Mesothelial cell of epicardium (in vitro differentiated cells): ENCODE results near the gene CACNA2D3. TPM values are rescaled to one million over a fixed set of nuclear protein-coding genes. Genes with fewer than 3 reads are reported as not detected.

ENCODE experiments used
- DNase-seq, 2 experiments: peaks; one replicate each; pipeline ENCODE4 v3.0.0; 2021; ENCODE audit warnings: low spot score in 2 of 2; ENCODE audit not compliant: unreplicated experiment in 2 of 2
- H3K27ac Mint-ChIP-seq: 2 replicates; pipeline ENCODE4 v1.8.0; 2021; ENCODE audit warnings: mixed read lengths
- H3K27me3 Mint-ChIP-seq: 2 replicates; pipeline ENCODE4 v1.8.0; 2021; ENCODE audit warnings: low read depth, mixed read lengths
- H3K36me3 Mint-ChIP-seq: 2 replicates; pipeline ENCODE4 v1.8.0; 2021; ENCODE audit warnings: mixed read lengths
- H3K4me1 Mint-ChIP-seq: 2 replicates; pipeline ENCODE4 v1.8.0; 2021; ENCODE audit warnings: mixed read lengths
- H3K4me3 Mint-ChIP-seq: 2 replicates; pipeline ENCODE4 v1.8.0; 2021; ENCODE audit warnings: mild to moderate bottlenecking, moderate library complexity, mixed read lengths
- H3K9me3 Mint-ChIP-seq: 2 replicates; pipeline ENCODE4 v1.8.0; 2021; ENCODE audit warnings: mixed read lengths
- total RNA-seq: library from RNA; stranded (reverse); gene quantifications from 3 replicates; pipeline ENCODE4 v1.2.1, GENCODE V29; 2021
- TF ChIP-seq, protein P1 (sequence below): fragments of 200-600 bp; sonication (generic); IDR thresholded peaks from one replicate; pipeline ENCODE4 v1.5.0; 2021; ENCODE audit warnings: antibody characterized with exemption; ENCODE audit not compliant: unreplicated experiment

The CACNA2D3 gene
- total RNA-seq, 1 donor from 2014 or later = 2.3 TPM

DNA sequence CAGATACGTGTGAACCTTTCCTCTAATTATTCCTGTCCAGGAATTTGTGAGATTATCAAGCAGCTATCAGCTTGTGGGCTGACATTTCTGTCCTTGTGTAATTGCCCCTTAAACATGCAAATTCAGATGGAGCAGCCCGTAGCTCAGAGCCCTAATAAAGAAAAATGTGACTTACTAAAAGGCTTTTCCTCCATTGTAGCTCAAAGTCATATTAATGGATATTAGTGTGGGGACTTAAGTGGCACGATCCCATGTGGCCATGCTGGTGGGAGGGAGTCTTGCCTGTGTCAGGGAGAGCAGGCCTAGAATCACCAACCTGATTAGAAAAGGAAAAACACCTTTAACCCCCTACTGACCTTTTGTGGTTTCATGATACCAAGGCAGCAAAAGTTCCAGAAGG lies 406.3 kb downstream of the CACNA2D3 start:
- Mint-ChIP-seq H3K4me1 (no peaks in the 10 kb centered on the region), H3K36me3 (no peaks in the 10 kb centered on the region), H3K9me3 (peaks cover 28% of the 10 kb centered on the region), H3K27ac (no peak overlapping the region), H3K4me3 (no peak overlapping the region), H3K27me3 (peaks cover 46% of the 10 kb centered on the region)
- TF ChIP-seq, protein P1, sequence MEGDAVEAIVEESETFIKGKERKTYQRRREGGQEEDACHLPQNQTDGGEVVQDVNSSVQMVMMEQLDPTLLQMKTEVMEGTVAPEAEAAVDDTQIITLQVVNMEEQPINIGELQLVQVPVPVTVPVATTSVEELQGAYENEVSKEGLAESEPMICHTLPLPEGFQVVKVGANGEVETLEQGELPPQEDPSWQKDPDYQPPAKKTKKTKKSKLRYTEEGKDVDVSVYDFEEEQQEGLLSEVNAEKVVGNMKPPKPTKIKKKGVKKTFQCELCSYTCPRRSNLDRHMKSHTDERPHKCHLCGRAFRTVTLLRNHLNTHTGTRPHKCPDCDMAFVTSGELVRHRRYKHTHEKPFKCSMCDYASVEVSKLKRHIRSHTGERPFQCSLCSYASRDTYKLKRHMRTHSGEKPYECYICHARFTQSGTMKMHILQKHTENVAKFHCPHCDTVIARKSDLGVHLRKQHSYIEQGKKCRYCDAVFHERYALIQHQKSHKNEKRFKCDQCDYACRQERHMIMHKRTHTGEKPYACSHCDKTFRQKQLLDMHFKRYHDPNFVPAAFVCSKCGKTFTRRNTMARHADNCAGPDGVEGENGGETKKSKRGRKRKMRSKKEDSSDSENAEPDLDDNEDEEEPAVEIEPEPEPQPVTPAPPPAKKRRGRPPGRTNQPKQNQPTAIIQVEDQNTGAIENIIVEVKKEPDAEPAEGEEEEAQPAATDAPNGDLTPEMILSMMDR = no peak
- DNase-seq = no peak

DNA sequence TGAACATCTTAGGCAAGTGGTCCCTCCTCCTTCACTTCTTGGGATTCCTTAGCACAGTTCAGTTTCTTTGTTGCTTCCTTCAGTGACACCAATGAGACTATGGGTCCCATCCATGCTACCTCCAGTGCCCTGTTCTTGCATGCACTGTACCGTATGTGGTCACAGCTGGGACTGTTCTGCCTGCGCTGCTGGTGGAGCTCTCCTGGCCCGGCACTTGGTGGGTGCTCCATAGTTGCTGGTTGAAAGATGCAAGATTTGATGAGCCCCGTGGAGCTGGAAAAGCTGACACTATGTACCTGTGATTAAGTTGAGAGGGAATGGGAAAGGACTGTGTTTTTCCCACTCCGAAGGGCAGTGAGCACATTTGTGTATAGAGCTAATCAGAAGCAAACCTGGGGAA lies 407.7 kb downstream of the CACNA2D3 start:
- TF ChIP-seq, protein P1 = no peak
- no peak for DNase-seq

DNA sequence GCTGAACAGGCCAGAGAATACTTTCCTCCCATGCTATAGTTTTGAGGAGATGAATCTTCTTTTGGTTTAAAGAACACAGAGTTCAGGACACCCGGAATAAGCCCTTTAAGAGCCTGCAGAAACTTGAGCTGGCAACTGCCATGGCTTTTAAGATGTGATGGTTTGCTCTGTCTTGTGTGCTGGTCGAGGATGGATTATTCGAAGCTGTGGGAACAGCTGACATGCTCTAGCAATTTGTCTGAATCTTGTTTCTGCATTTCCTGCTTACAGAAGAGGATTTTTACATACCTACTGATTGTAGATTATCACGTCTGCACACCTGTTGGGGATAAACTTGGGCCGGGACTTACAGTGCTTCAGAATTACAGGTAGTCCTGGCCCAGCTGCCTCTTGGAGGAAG lies 408.6 kb downstream of the CACNA2D3 start:
- DNase-seq = no peak
- peaks cover 11% of the 10 kb centered on the region for H3K9me3 Mint-ChIP-seq
- peaks cover 53% of the 10 kb centered on the region for H3K27me3 Mint-ChIP-seq
- H3K4me3 Mint-ChIP-seq = no peak overlapping the region
- H3K36me3 Mint-ChIP-seq = no peaks in the 10 kb centered on the region
- H3K4me1 Mint-ChIP-seq = no peaks in the 10 kb centered on the region
- H3K27ac Mint-ChIP-seq = no peak overlapping the region
- TF ChIP-seq, protein P1 = no peak

More for the DNA sequence above, 407.7 kb downstream of the CACNA2D3 start:
- no peak overlapping the region for H3K27ac Mint-ChIP-seq
- no peaks in the 10 kb centered on the region for H3K4me1 Mint-ChIP-seq
- H3K36me3 Mint-ChIP-seq = no peaks in the 10 kb centered on the region
- H3K9me3 Mint-ChIP-seq = peaks cover 16% of the 10 kb centered on the region
- no peak overlapping the region for H3K4me3 Mint-ChIP-seq
- H3K27me3 Mint-ChIP-seq = peaks cover 52% of the 10 kb centered on the region

- no peak overlapping the region for H3K4me3 Mint-ChIP-seq
- H3K4me1 Mint-ChIP-seq = no peaks in the 10 kb centered on the region
- H3K27me3 Mint-ChIP-seq = peaks cover 61% of the 10 kb centered on the region
- TF ChIP-seq, protein P1 = no peak
- peaks cover 5% of the 10 kb centered on the region for H3K9me3 Mint-ChIP-seq
- DNase-seq = no peak
- no peaks in the 10 kb centered on the region for H3K36me3 Mint-ChIP-seq
- no peak overlapping the region for H3K27ac Mint-ChIP-seq
Measured at GRCh38 chr3:54531741-54532140, 409.4 kb downstream of the CACNA2D3 start.

DNA sequence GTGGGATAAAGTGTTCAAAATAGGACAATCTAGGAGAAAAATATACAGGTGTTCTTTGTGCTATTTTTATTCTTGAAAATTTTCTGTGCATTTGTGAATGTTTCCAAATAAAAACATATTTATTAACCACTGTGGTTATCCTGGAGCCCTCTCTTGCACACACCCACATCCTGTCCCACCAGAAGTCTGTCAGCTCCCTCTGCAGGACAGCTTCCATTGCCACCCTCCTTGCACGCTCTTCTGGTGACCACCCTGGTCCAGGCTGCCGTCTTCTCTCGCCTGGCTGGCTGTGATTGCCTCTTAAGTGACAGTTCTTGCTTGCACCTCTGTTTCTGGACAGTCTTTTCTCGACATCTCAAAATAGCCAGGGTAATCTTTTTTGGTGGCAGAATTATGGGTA lies 411.5 kb downstream of the CACNA2D3 start:
- TF ChIP-seq, protein P1 = no peak
- H3K9me3 Mint-ChIP-seq = no peaks in the 10 kb centered on the region
- peaks cover 78% of the 10 kb centered on the region for H3K27me3 Mint-ChIP-seq
- H3K36me3 Mint-ChIP-seq = no peaks in the 10 kb centered on the region
- no peaks in the 10 kb centered on the region for H3K4me1 Mint-ChIP-seq
- no peak overlapping the region for H3K4me3 Mint-ChIP-seq
- no peak overlapping the region for H3K27ac Mint-ChIP-seq
- no peak for DNase-seq

DNA sequence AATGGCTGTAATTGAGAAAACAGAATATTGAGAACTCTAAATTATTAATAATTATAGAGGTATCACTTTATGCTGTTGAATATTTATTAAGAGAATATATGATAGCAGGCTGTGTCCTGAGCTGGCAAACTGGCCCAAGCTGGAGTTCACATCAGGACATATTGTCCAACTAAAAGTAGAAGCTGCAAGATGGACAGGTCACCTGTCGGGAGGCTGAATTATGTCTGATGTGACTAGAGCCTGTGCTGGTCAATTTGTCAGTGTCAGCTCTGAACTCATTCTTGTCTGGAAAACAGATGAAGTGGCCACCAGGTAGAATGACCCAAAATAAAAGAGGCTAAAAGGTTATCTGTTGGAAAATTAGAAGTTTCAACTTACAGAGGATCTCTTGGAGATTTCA lies 413.3 kb downstream of the CACNA2D3 start:
- Mint-ChIP-seq H3K27me3 (peaks cover 77% of the 10 kb centered on the region), H3K4me1 (no peaks in the 10 kb centered on the region), H3K4me3 (no peak overlapping the region), H3K36me3 (no peaks in the 10 kb centered on the region), H3K9me3 (no peaks in the 10 kb centered on the region), H3K27ac (no peak overlapping the region)
- no peak for DNase-seq
- TF ChIP-seq, protein P1 = no peak
